Mononuclear cell (primary cell): ENCODE measurements around the gene PGC. TPM values are rescaled to one million over a fixed set of nuclear protein-coding genes. Genes with fewer than 3 reads are reported as not detected.

Source experiments
- total RNA-seq: library from RNA; depleted of rRNA; stranded (reverse); fragments of >200 nt; gene quantifications from one replicate; pipeline ENCODE4 v1.2.3, GENCODE V29; 2012

PGC gene
- total RNA-seq, 1 donor = 0.10 TPM

Other genes starting within 250 kb of the PGC start
- 3.5 TPM for gene FOXP4, start 201.0 kb downstream of the PGC start, total RNA-seq
- gene MDFI, start 108.9 kb downstream of the PGC start, total RNA-seq = not detected
- 18.1 TPM for gene TFEB, start 11.8 kb downstream of the PGC start, total RNA-seq
- gene FRS3, start 32.5 kb upstream of the PGC start, total RNA-seq = 2.1 TPM
- gene PRICKLE4, start 33.4 kb upstream of the PGC start, total RNA-seq = 0.31 TPM
- 56.3 TPM for gene TOMM6, start 40.3 kb upstream of the PGC start, total RNA-seq
- 3.5 TPM for gene USP49, start 148.0 kb upstream of the PGC start, total RNA-seq
- 2.5 TPM for gene MED20, start 173.7 kb upstream of the PGC start, total RNA-seq
- 3.8 TPM for gene BYSL, start 174.1 kb upstream of the PGC start, total RNA-seq
- gene CCND3, start 194.4 kb upstream of the PGC start, total RNA-seq = 219 TPM